Measurements from ENCODE around the gene NARF. TPM values are rescaled to one million over a fixed set of nuclear protein-coding genes. Genes with fewer than 3 reads are reported as not detected.

Gene NARF
- total and polyA plus RNA-seq, 2 donors (not counting 3 experiments of a cell fraction or from before 2014, with no cell fraction given): 83.4 to 158 TPM

DNA sequence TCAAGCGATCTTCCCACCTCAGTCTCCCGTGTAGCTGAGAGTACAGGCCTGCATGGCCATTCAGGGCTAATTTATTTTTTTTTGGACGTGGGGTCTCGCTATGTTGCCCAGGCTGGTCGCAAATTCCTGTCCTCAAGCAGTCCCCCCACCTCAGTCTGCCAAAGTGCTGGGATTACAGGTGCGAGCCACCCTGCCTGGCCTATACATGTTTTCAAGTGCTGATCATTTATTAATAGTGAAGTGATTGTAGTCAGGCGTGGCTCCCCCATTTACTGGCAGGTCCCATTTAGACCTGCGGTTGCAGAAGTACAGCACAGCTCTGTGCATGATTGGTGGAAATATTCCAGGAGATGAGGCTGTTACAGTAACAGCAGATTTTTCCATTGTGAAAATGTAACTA is 69.4 kb downstream of the NARF start:
- Histone ChIP-seq H3K4me2 (ENCODE audit: insufficient read depth, low read length) (no peak overlapping the region), H4K20me1 (replicated peaks; ENCODE audit: control insufficient read depth, extremely low read depth, insufficient read depth, low read length) (no peaks in the 10 kb centered on the region)

More for the DNA sequence above, 69.4 kb downstream of the NARF start:
- FAIRE-seq (no peak), DNase-seq (ENCODE audit: low read depth, low spot score) (no peak)
- intact Hi-C loops (cut with micrococcal nuclease) (no loop called here), dilution Hi-C loops (cut with MboI; ENCODE audit: extremely low pct_ligation_motif_present, low sequenced_read_pairs) (no loop called here)
- TF ChIP-seq JUN (IDR thresholded peaks at IDR 0.05; ENCODE audit: borderline replicate concordance, insufficient read depth, insufficient read length, low read depth): no peak
- TF ChIP-seq, protein P1, sequence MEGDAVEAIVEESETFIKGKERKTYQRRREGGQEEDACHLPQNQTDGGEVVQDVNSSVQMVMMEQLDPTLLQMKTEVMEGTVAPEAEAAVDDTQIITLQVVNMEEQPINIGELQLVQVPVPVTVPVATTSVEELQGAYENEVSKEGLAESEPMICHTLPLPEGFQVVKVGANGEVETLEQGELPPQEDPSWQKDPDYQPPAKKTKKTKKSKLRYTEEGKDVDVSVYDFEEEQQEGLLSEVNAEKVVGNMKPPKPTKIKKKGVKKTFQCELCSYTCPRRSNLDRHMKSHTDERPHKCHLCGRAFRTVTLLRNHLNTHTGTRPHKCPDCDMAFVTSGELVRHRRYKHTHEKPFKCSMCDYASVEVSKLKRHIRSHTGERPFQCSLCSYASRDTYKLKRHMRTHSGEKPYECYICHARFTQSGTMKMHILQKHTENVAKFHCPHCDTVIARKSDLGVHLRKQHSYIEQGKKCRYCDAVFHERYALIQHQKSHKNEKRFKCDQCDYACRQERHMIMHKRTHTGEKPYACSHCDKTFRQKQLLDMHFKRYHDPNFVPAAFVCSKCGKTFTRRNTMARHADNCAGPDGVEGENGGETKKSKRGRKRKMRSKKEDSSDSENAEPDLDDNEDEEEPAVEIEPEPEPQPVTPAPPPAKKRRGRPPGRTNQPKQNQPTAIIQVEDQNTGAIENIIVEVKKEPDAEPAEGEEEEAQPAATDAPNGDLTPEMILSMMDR (IDR thresholded peaks at IDR 0.05; ENCODE audit: extremely low read depth in 1 of 2, insufficient read depth in 1 of 2, low read depth in 1 of 2, low read length in 2 of 2): no peak
- TF ChIP-seq POLR2A (IDR thresholded peaks at IDR 0.05; ENCODE audit: low read depth, low read length): no peak
- TF ChIP-seq GATA2 (IDR thresholded peaks at IDR 0.05; ENCODE audit: insufficient read depth, insufficient read length, low read depth, low read length): no peak
- no peak for TF ChIP-seq EZH2 (IDR thresholded peaks at IDR 0.05; ENCODE audit: borderline replicate concordance, low read depth, low read length, severe bottlenecking)
- no peak for TF ChIP-seq MYC (IDR thresholded peaks at IDR 0.05; ENCODE audit: low read depth, low read length)
- TF ChIP-seq FOS (IDR thresholded peaks at IDR 0.05; ENCODE audit: borderline replicate concordance, insufficient read depth, low read length): no peak
- TF ChIP-seq, protein P2, sequence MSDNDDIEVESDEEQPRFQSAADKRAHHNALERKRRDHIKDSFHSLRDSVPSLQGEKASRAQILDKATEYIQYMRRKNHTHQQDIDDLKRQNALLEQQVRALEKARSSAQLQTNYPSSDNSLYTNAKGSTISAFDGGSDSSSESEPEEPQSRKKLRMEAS (IDR thresholded peaks at IDR 0.05; ENCODE audit: insufficient read depth, insufficient read length): no peak
- TF ChIP-seq POLR2AphosphoS5 (IDR thresholded peaks at IDR 0.05; ENCODE audit: insufficient read depth, low read depth, low read length): no peak
- Histone ChIP-seq H2AFZ (ENCODE audit: low read depth, low read length) (no peak overlapping the region), H3K9ac (replicated peaks; ENCODE audit: extremely low read depth, insufficient read depth, low read length) (no peak overlapping the region), H3K27me3 (ENCODE audit: control insufficient read depth in 2 of 2, insufficient read depth in 2 of 2, low read length in 2 of 2) (no peaks in the 10 kb centered on the region), H3K9me1 (replicated peaks; ENCODE audit: control insufficient read depth, extremely low read depth, insufficient read depth, low read length) (no peaks in the 10 kb centered on the region), H3K4me3 (replicated peaks in 1 of 3; ENCODE audit: insufficient read depth in 1 of 3, low read depth in 1 of 3, low read length in 3 of 3) (no peak overlapping the region), H3K79me2 (ENCODE audit: control insufficient read depth, insufficient read depth, low read length) (peaks cover 97% of the 10 kb centered on the region), H3K27ac (ENCODE audit: insufficient read depth, low read depth, low read length) (no peak overlapping the region), H3K9me3 (replicated peaks; ENCODE audit: control insufficient read depth, insufficient read depth, low read length) (no peaks in the 10 kb centered on the region), H3K4me1 (ENCODE audit: control insufficient read depth, extremely low read depth, insufficient read depth, low read length) (peaks cover 15% of the 10 kb centered on the region), H3K36me3 (ENCODE audit: control insufficient read depth in 2 of 2, extremely low read depth in 1 of 2, insufficient read depth in 2 of 2, low read length in 2 of 2) (no peaks in the 10 kb centered on the region)
- POLR2A ChIA-PET: no interaction called here
- CTCF ChIA-PET: interaction anchor here (1.2 to 2.1 kb wide), 4 partner anchors 9 to 26 kb away, joined by 3 to 11 read pairs (median 4); no protein-coding TSS in a partner anchor
- no TSS peak for BruUV-seq (replicated peaks)

All from endothelial cell of umbilical vein (primary cell).